ENCODE data around the gene ACP5.

DNA sequence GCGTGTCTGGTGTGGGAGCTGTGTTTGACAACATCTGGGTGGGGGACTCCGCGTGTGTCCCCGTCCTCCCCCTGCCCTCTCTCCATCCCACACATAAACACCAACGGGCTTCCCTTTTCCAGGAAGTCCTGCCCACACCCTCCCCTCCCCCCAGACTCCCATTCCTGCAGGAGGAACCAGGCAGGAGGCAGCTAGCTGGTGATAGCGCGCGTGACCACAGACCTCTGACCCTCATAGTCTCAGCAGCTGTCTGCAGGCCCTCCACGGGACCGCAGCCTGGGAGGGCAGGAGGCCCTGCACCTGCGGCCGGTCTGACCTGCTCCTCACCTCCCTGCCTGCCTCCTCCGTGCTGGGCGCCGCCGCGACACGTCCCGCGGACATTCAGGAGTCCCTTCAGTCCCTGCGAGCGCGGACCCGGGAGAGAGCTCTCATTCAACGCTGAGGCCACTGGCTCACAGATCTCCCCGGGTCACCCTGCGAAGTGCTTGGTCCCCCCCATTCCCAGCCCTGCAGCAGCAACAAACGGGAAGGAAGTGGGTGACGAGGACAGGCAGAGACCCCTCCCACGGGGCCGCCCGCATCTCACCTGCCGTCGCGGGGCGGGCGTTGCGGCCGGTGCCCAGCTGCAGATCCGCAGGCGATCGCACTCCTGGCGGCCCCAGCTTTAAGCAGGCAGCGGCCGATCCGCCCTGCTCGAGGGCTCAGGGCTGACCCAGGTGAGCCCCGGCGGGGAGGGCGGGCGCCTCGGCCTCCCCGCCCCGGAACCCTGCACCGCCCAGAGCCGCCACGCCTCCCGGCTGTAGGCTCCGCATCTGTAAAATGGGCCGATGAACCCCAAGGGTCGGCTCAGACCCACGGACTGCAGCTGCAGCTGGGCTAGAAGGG lies 1.1 kb upstream of the ACP5 start:
- TF ChIP-seq POLR2A (IDR thresholded peaks at IDR 0.05): no peak
- TF ChIP-seq, protein P1, sequence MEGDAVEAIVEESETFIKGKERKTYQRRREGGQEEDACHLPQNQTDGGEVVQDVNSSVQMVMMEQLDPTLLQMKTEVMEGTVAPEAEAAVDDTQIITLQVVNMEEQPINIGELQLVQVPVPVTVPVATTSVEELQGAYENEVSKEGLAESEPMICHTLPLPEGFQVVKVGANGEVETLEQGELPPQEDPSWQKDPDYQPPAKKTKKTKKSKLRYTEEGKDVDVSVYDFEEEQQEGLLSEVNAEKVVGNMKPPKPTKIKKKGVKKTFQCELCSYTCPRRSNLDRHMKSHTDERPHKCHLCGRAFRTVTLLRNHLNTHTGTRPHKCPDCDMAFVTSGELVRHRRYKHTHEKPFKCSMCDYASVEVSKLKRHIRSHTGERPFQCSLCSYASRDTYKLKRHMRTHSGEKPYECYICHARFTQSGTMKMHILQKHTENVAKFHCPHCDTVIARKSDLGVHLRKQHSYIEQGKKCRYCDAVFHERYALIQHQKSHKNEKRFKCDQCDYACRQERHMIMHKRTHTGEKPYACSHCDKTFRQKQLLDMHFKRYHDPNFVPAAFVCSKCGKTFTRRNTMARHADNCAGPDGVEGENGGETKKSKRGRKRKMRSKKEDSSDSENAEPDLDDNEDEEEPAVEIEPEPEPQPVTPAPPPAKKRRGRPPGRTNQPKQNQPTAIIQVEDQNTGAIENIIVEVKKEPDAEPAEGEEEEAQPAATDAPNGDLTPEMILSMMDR (IDR thresholded peaks at IDR 0.05): no peak

Data from adrenal gland (tissue), 5 donors.